Measurements from ENCODE around the gene CHAD.

The CHAD gene

DNA sequence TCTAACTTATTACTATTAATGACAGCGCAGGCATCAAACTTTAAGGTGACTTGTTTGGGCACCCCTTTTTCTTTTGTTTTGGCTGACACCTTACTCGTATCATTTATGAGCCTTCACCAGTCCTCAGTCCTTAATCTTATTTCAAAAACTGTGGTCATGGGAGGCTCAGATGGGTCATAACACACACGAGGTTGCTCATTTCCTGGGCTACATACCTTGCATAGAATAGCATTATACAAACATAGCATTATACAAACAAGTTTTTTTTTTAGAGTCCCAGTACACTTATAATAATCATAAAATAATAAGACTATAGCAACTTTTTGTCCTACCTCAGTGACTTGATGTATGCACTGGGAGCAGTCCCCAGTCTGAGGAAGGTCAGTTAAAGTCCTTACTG is 53.9 kb downstream of the CHAD start:
- Histone ChIP-seq H3K4me2 (ENCODE audit: low read depth, low read length) (no peak overlapping the region), H4K20me1 (ENCODE audit: insufficient read depth, low read length) (no peaks in the 10 kb centered on the region), H3K9me2 (replicated peaks; ENCODE audit: insufficient read depth, low read length) (no peaks in the 10 kb centered on the region), H2AFZ (ENCODE audit: low read length) (no peak overlapping the region), H3K9ac (ENCODE audit: low read length) (no peak overlapping the region), H3K4me1 (ENCODE audit: low read length) (no peaks in the 10 kb centered on the region), H3K27ac (ENCODE audit: low read length) (no peak overlapping the region), H3K9me3 (replicated peaks; ENCODE audit: insufficient read depth, low read length) (no peaks in the 10 kb centered on the region), H3K79me2 (ENCODE audit: low read length) (no peaks in the 10 kb centered on the region), H3K4me3 (ENCODE audit: low read length) (no peak overlapping the region), H3K27me3 (replicated peaks; ENCODE audit: insufficient read depth, low read length) (no peaks in the 10 kb centered on the region), H3F3A (ENCODE audit: insufficient read depth, low read length) (no peaks in the 10 kb centered on the region), H3K36me3 (replicated peaks; ENCODE audit: insufficient read depth, low read length) (no peaks in the 10 kb centered on the region)
- no peak for DNase-seq
- TF ChIP-seq EZH2phosphoT487 (IDR thresholded peaks at IDR 0.05; ENCODE audit: low read length) (no peak), EZH2 (optimal IDR thresholded peaks at IDR 0.05; ENCODE audit: low read depth, low read length) (no peak)
- TF ChIP-seq, protein P1, sequence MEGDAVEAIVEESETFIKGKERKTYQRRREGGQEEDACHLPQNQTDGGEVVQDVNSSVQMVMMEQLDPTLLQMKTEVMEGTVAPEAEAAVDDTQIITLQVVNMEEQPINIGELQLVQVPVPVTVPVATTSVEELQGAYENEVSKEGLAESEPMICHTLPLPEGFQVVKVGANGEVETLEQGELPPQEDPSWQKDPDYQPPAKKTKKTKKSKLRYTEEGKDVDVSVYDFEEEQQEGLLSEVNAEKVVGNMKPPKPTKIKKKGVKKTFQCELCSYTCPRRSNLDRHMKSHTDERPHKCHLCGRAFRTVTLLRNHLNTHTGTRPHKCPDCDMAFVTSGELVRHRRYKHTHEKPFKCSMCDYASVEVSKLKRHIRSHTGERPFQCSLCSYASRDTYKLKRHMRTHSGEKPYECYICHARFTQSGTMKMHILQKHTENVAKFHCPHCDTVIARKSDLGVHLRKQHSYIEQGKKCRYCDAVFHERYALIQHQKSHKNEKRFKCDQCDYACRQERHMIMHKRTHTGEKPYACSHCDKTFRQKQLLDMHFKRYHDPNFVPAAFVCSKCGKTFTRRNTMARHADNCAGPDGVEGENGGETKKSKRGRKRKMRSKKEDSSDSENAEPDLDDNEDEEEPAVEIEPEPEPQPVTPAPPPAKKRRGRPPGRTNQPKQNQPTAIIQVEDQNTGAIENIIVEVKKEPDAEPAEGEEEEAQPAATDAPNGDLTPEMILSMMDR (IDR thresholded peaks at IDR 0.05; ENCODE audit: low read length), result no peak
